Stimulated activated naive CD4-positive, alpha-beta T cell treated with Interleukin-2 at 50 U/mL for 16 hours (primary cell): Measurements from ENCODE around the gene MBNL1.

Experiments used
- DNase-seq: peaks from one replicate; lab custom pipeline; 2025; lab: John Stamatoyannopoulos, UW

The MBNL1 gene

DNA sequence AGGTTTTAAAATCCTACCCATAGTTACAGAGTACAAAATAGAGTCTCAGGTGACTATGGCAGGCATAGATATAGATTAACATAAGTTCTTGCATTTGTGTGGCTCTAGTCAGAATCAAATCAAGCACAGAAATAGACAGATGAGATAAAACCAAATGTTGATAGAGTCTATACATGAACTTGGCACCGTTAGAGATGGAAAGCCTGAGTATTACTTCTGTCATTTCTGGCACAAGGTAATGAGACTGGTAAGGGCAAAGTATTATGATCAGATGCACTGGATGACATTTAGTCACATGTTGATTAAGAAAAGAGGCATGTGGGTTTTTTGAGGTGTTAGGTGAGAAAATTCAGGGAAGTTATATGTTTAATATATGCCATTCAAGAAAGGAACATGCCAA lies 219.7 kb downstream of the MBNL1 start:
- no peak for DNase-seq

DNA sequence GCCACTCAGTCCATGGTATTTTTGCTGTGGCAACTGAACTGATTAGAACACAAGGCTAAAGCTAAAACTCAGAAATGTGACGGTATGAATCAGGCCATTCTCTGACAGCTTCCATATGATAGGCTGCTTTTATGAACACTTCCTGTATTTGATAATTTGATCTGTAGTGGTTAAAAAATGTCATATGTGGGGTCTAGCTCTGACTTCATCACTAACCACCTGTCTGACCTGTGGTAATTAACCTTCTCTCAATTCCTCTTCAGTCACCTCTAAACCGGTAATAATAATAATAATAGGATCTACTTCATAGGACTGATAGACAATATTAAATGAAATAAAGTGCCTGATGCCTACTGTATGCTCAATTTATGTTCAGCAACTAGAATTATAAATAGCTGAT lies 223.2 kb downstream of the MBNL1 start:
- DNase-seq, result no peak

DNA sequence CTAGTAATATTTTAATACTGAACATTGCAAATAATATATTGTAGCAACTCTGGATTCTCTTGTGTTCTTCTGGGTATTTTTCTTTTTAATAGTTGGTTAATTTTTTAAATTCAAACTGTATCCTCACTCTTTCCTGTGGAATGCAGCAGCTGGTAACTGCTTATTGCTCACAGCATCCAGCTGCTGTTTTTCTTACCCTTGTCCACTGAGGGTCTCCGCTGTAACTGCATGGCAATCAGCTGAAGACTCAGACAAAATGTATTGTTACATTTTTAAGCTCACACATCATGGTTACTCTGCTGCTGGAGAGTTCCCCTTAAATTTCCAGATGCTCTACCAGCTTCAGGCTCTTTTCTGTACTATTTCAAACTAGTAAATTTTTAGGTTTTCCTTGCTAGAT lies 227.6 kb downstream of the MBNL1 start:
- no peak for DNase-seq

DNA sequence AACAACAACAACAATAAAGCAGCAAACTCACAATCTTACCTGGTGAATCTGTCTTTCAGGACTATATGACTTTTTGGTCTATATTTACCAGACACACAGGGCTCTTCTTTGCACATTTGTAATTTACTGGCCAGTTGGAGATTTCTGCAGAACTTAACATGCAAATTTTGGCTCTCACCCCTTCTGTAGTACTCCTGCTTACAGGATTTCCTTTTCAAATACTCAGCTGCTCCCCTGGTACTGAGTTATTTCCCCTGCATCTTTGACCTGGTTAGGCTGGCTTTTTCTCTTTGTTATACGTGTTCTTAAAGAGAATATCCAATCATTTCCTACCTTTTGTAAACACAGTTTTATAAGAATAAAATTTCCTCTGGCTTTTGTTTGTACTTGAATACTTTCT lies 228.0 kb downstream of the MBNL1 start:
- DNase-seq, result no peak

DNA sequence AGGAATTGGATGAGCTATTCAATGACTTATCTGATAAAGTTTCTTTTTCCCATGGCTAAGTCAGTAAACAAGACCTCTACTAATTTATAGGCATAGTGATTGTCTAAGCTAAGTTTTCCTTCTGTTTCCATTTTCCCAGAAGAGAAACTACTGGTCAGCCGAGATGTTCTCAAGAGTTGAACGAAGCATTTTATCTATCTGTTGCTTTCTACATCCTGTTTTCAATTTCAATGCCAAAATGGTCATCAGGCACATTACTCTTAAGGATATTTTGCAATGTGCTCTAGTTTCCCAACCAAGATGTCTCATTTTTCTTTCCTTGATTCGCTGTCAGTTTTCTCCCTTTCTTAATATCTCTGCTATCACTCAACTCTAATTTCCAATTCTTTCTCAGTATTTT lies 228.7 kb downstream of the MBNL1 start:
- DNase-seq, result no peak

DNA sequence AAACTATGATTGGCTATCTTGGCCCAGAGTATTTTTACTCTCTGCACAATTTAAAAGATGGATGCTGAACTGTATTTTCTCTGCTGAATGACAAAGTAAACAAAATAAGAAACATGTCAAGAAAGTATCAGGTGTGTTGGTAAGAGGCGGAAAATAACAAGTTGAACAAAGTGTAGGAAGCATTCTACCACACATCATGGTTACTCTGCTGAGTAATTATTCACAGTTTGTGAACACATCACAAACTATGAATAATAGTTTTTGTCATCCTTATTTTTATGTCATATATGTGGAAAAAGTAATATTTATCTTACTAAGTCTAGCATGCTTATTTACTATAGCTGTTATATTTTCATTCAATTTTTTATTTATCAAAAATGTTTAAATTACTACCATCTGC lies 229.2 kb downstream of the MBNL1 start:
- DNase-seq, result no peak

DNA sequence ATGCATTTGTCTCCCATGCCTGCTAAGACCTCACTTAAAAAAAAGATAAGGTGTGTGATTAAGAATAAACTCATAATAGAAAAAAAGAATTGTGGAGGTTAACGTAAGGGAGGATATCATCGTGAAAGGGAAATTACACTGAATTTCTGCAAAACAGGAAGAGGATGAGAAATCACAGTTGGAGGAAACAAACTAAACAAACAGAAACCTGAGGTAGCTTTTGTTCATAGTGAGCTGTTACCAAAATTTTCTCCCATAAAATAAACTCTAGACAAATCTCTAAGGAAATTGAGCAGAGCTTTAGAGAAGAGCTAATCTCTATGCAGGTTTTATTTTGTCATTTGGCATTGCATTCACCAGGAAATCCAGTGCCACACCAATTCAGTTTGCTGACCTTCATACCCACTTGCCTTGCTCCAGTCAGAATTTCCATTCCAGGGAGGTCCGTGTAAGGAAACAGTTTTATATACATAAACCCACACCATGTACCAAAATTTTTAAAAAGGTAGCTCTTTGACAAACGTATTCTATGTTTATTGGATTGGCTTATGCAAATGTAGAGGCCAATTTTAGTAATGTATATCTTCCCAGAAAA lies 231.2 kb downstream of the MBNL1 start:
- DNase-seq, result no peak

DNA sequence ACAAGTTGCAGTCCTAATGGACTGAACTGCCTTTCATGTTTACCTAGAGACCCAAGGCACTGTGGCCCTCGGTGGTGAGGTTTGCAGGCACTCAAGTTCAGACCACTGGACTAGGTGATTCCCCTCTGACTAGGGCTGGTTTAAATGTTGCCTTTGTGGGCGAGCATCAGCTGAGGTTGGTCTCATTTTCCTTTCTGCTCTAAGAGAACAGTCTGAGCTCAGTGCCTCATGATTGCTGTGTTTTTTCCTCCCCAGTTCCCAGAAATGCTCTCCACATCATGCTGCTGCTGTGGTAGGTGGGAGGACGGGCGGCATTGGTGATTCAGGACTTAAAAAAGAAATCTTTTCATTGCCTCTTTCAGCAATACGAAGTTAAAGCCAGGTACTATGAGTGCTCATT lies 237.2 kb downstream of the MBNL1 start:
- DNase-seq, result no peak

DNA sequence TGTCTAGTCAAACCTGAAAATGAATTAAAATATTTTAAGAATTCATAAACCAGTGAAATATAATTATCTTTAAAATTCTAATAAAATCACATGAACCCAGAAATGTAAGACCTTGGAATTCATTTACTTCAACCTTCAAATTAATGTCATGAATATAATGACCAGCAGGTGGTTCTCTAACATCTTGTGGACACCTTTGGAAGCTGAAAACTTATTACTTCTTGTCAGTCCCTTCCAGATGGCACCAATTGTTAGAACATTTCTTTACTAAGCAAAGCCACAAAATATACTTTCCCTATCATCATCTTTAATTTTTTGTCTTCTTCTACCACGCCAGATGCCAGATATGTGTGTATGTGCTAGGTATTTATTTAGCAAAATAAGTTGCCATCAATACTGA lies 240.0 kb downstream of the MBNL1 start:
- DNase-seq, result no peak

DNA sequence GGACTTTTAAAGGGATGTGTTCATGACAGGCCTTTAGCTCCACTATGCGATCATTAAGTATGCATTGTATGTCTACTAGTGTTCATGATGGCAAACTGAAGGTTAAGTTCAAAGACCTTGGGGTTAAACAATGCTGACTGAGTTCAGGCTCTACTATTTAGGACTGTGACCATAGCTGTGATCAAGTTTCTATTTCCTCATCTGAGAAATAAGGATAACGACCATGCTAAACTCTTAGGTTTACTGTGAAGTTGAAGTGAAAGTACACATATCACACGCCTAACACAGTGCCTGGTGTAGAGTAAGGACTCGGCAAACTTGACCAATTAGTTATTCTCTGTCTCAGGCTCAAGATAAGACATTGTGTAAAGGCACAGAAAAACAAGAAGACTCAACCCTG lies 243.2 kb downstream of the MBNL1 start:
- DNase-seq, result no peak

DNA sequence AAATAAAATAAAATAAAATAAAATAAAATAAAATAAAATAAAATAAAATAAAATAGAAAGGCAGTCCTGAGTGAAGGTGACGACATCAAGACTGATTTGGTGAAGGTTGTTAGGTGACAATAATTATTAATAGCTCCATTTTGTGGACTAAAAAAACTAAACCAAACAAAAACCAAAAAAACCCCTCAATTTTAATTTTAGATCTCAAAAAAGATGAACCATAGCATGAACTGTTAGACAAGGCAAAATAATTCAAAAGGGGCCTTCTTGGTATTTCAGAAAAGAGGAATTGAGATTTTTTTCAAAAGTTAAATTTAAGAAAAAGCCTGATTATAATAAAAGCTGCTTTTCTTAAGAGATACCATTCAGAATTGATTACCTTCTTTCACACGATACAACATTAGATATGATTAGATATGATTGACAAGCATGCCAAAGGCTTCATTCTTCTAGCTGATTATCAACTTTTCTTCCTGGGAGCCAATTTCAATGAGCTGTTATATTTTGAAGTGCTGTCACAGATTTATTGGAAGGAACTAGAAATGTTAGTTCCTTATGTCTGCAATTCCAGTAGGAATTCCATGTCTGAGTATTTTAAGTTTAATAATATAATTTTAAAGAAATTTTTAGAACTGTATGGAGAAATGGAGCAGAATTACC lies 244.7 kb downstream of the MBNL1 start:
- DNase-seq, result no peak
